H54 (cell line): ENCODE measurements around the gene SRD5A3.
A peak's percentile ranks its signal among the peaks of the same experiment; 100 is the strongest.

ENCODE experiments used
- DNase-seq: peaks from one replicate; pipeline ENCODE4 v3.0.0; 2011; ENCODE audit warnings: low spot score, mixed read lengths; ENCODE audit not compliant: insufficient read length
- FAIRE-seq: peaks from 3 replicates; lab custom pipeline; 2011; peaks lifted over from hg19 to GRCh38; lab: Jason Lieb, UNC
- POLR2A ChIP-seq: IDR thresholded peaks from 2 replicates; pipeline ENCODE4 v1.6.1; 2011; ENCODE audit warnings: low read depth, mild to moderate bottlenecking, low read length

SRD5A3 gene

GRCh38 chr4:55345980-55346850 is at the start of gene SRD5A3:
SRD5A3 (plus strand) TSS chr4:55346242; CDS start chr4:55346337, 95 bp downstream.
- TF ChIP-seq POLR2A, result peak; percentile 78
- DNase-seq (peak; percentile 53), FAIRE-seq (no peak)

DNA sequence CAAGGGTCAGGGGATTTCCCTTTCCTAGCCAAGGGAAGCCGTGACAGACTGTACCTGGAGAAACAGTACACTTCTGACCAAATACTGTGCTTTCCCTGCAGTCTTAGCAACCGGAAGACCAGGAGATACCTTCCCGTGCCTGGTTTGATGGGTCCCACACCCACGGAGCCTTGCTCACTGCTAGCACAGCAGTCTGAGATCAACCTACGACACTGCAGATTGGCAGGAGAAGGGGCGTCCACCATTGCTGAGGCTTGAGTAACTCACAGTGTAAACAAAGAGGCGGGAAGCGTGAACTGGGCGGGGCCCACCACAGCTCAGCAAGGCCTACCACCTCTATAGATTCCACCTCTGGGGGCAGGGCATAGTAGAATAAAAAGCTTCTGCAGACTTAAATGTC is 48.7 kb upstream of the SRD5A3 start:
- FAIRE-seq (no peak), DNase-seq (no peak)
- TF ChIP-seq POLR2A, result no peak

- TF ChIP-seq POLR2A, result no peak
- FAIRE-seq (no peak), DNase-seq (no peak)
These were observed 42.3 kb upstream of the SRD5A3 start for GRCh38 chr4:55303760-55304165.

GRCh38 chr4:55304303-55304702 is 41.7 kb upstream of the SRD5A3 start:
- TF ChIP-seq POLR2A, result no peak
- no peak for FAIRE-seq
- DNase-seq, result no peak

DNA sequence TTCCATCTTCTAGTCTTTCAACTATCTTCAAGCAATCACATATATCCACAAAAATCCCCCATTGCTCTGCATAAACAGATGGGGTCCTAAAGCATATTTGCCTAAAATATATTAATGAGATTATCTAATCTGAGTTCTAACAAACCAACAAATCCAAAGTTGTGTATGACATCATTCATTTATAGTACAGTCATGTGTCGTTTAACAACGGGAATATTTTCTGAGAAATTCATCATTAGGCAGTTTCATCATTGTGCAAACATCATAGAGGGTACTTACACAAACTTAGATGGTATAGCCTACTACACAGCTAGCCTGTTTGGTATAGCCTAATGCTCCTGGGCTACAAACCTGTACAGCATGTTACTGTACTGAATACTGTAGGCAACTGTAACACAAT is 38.0 kb upstream of the SRD5A3 start:
- TF ChIP-seq POLR2A, result no peak
- no peak for FAIRE-seq
- DNase-seq, result no peak

GRCh38 chr4:55311792-55312488 is 34.1 kb upstream of the SRD5A3 start:
- TF ChIP-seq POLR2A, result no peak
- DNase-seq, result no peak
- FAIRE-seq, result no peak

DNA sequence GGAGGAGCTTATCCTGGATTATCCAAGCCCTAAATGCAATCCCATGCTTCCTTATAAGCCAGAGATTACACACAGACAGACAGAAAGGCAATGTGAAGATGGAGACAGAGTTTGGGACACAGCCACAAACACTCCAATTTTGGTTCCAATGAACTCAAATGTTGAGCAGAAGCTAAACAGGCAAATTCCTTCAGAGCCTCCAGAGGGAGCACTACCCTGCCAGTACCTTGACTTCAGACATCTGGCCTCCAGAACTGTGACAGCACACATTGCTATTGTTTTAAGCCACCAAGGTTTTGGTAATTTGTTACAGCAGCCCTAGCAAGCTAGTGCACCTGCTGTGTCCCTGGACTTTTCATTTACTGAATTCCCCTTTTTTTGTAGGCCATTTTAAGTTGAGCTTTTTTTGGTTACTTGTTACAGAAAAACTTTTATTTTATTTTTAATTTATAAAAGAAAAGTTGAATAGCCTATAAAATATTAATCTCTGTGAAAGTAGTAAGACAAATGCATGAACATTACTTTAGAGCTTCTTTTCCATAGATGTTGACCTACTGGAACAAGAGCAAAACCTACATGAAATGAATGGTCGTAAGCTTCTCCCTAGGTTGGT is 33.4 kb upstream of the SRD5A3 start:
- no peak for TF ChIP-seq POLR2A
- FAIRE-seq (no peak), DNase-seq (no peak)

- no peak for TF ChIP-seq POLR2A
- FAIRE-seq, result no peak
- no peak for DNase-seq
These were observed 31.8 kb upstream of the SRD5A3 start for GRCh38 chr4:55314141-55314820.

- DNase-seq (no peak), FAIRE-seq (no peak)
- no peak for TF ChIP-seq POLR2A
These were observed 27.6 kb upstream of the SRD5A3 start for GRCh38 chr4:55318175-55319129.

- DNase-seq (peak; percentile 3), FAIRE-seq (no peak)
- no peak for TF ChIP-seq POLR2A
These were observed 24.3 kb upstream of the SRD5A3 start for GRCh38 chr4:55321707-55322264.

DNA sequence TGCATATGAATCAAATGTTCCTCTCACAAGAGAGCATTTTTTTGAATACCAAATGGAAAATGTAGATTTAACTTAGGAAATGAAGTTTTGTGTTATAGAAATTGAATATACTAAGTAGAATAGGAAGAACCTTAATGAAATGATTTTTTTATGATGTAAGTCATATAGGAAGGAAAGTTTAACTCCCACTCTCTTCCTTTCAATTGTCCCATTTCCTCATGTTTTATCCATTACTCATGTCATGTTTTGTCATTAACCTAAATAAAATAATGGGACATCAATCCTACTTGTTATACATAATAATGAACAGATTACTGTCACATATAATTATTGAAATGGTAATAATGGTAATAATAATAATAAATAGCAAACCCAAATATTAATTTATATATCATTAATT is 22.7 kb upstream of the SRD5A3 start:
- FAIRE-seq, result no peak
- no peak for TF ChIP-seq POLR2A

GRCh38 chr4:55326629-55327028 is 19.4 kb upstream of the SRD5A3 start:
- no peak for FAIRE-seq
- no peak for TF ChIP-seq POLR2A
- no peak for DNase-seq

More for the DNA sequence above, 22.7 kb upstream of the SRD5A3 start:
- DNase-seq, result no peak
